ENCODE measurements around the gene S100A10.

Gene S100A10

DNA sequence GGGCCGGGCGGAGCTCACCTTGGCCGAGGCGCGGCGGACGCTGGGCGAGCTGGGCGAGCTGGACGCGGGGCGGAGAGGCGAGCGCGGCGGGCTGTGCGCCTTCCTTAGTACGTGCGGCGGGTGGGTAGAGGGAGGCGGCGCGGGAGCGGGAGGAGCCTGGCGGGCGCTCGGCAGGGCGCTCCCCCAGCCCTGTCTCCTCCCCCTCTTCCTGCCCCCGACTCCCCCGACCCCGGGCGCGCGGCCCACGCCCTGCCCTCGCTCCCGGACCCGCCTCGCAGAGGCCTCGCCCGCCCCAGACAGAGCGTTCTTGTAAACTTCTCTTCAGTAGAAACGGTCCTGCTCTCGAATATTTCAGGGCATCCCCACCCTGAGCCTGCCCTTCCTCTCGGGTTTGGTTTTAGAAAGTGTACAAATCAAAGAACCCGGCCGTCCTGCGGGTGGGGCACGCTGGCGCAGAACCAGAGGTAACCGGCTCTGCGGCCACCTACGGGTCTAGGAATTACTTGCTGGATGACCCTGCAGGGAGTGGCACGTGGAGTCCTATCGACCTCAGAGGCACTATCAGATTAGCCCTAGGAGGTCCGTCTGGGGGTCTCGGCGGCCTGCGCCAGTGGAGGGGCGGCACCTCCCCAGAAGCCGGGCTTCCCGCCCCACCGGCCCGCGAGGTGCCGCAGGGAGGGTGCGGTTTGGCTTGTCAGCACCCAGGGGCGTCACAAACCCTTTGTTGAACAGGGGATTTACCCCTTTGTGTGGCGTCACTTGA, at the start of gene S100A10:
Gene S100A10, minus strand, starts transcription at position 126 of the 763 bp plus-strand sequence. CDS start 7,629 bp downstream, outside the sequence.
- no peak for DNase-seq (ENCODE audit: low read depth)

- DNase-seq (ENCODE audit: low read depth): no peak
These were observed 48.4 kb upstream of the S100A10 start for GRCh38 chr1:152042030-152042429.

DNA sequence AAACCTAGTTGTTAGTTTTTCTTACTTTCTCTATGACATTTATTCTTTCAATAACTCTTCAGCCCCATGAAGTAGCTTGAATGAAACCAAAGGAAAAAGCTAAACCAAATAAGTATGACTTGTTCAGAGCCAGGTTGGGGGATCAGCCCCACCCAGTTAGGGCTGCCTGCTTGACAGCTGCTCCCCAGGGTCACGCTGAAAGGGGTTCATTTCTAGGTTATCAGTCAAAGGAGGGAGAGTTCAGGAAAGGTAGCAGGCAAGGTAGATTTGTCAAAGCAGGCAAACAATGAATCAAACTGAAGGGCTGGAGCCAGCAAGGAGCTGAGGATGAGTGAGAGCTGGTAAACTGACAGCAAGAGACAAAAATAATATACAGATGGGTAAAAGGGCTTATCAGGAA, 46.2 kb upstream of the S100A10 start:
- DNase-seq (ENCODE audit: low read depth): no peak

GRCh38 chr1:152039461-152039860, 45.8 kb upstream of the S100A10 start:
- no peak for DNase-seq (ENCODE audit: low read depth)

GRCh38 chr1:152038871-152039270, 45.2 kb upstream of the S100A10 start:
- DNase-seq (ENCODE audit: low read depth): no peak

- DNase-seq (ENCODE audit: low read depth): no peak
These were observed 42.9 kb upstream of the S100A10 start, which contains the start of gene S100A11 for GRCh38 chr1:152036267-152037216. Gene S100A11, minus strand, starts transcription at chr1:152037004. Its CDS starts 89 bp downstream, at chr1:152036915.

GRCh38 chr1:152035539-152036266, 42.0 kb upstream of the S100A10 start:
- no peak for DNase-seq (ENCODE audit: low read depth)

GRCh38 chr1:152034654-152035538, 41.2 kb upstream of the S100A10 start:
- DNase-seq (ENCODE audit: low read depth): no peak

DNA sequence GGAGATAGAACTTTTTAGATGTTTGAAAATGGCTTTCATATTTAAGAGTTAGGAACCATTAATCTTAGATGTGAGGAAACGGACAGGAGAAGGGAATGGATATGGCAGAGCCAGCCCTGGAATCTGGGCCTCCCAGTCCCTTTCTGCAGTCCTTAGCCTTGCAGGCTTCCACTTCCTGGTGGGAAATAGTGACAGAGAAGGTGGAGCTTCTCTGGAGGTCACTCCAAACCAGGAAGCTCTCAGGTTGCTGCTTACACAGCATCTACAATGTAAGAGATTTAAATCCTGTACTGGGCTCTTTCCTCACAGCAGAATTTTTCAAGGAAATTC, 40.6 kb upstream of the S100A10 start:
- DNase-seq (ENCODE audit: low read depth): no peak

- DNase-seq (ENCODE audit: low read depth): no peak
These were observed 36.2 kb upstream of the S100A10 start for GRCh38 chr1:152029929-152030211.

DNA sequence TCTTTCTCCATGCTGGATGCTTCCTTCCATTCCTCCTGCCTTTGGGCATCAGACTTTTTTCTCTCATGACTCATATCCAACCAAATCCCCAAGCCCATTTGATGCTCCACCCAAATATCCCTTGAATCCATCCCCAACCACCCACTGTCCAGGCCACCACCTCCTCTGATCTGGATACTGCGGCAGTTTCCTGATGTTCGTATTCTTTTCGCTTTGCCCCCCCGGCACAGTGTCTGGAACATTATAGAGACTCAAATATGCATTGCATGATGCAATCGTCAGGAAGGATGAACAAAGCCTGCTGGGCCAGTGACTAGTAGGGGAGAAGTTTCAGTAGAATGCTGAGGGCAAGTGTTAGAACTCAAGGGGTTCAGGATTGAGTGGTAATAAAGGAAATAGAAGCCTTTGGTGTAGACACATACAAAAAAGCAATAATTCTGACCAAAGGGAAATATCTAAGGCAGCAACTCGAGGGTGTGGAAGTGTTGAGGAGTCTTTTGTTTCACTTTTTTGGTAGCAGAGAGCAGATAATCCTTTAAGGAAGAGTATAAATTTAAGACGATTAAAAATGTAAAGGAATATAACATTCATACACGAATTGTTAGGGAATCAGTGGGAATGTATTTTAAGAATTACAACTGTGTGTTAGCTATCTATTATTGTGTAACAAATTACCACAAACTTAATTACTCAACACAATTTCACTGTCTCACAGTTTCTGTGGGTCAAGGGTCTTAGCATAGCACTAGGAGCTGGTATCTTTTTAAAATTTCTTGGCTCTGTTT, 35.7 kb upstream of the S100A10 start:
- DNase-seq (ENCODE audit: low read depth): no peak

GRCh38 chr1:152026895-152027294, 33.2 kb upstream of the S100A10 start:
- DNase-seq (ENCODE audit: low read depth): no peak

DNA sequence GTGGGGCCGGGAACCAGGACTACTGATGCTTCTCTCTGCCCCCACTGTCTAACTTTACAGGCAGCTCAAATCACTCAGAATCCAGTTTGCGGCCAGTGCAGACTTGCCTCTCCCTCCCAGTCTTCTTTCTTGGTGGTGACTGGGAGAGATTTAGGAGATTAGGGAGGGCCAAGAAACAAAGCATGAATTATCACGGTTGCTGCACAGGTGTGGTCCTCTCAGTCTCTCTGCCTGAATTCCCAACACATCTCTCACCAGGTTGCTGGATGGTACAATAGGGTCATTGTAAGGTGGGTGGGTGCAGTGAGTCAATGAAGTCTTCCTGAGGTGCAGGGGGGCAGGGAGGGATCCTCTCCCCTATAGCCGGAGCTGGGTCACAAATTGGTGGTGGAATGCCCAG, 30.6 kb upstream of the S100A10 start:
- no peak for DNase-seq (ENCODE audit: low read depth)

DNA sequence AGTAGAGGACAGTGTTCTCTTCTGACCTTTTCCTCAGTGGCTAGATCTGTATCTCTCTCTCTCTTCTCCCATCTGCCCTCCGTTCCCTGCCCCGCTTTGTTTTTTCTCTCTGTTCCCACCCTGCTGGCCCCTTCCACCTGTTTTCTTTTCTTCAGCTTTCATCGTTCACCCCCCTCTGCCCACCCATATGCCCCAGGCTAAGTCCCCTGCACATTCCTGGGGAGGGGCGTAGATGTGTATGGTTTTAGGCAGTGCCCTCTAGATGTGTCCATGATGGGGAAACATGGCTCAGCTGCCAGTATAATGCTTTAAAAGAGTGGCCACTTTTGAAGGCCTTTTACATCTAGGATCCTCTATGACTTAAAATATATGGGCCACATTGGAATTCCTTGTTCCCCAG, 29.6 kb upstream of the S100A10 start:
- DNase-seq (ENCODE audit: low read depth): no peak

DNA sequence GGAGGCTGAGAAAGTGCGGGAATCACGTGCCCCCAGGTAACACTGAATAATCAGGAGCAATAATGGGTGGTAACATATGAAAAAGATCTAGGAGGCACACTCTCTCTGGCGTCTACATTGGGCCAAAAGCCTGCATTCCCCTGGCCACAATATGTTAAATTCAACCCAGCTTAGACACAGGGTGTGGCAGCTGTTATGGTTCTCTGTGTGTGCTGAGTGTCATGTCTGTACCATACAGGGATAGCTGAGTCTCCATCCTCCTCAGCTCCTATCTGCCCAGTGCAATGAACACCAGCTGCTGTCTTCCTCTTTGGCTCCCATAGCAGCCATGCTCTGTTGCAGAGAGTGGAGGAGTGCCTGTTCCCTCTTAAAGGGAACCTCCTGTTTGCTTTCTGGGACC, 28.8 kb upstream of the S100A10 start:
- no peak for DNase-seq (ENCODE audit: low read depth)

GRCh38 chr1:152021569-152021968, 27.9 kb upstream of the S100A10 start:
- DNase-seq (ENCODE audit: low read depth): no peak

DNA sequence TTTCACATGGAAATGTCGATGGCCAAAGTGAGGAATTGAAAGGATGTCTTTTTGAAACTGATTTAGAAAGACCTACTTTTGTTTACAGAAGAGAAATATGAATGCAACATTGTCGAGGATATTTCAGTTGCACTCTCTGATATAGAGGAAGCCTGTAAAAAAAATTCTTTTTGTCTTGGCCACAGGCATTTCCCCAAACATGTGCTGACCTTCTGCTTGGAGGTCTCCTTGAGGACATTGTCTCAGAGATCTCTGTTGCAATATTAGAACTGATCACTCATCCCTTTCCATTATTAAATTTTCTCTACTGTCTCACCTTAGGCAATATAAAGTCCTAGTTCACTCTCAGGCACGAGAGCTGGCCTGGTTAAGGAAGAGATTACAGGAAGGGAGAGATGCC, 27.2 kb upstream of the S100A10 start:
- no peak for DNase-seq (ENCODE audit: low read depth)

- DNase-seq (ENCODE audit: low read depth): no peak
These were observed 24.9 kb upstream of the S100A10 start for GRCh38 chr1:152018537-152018936.

- DNase-seq (ENCODE audit: low read depth): no peak
These were observed 22.1 kb upstream of the S100A10 start for GRCh38 chr1:152015766-152016165.

DNA sequence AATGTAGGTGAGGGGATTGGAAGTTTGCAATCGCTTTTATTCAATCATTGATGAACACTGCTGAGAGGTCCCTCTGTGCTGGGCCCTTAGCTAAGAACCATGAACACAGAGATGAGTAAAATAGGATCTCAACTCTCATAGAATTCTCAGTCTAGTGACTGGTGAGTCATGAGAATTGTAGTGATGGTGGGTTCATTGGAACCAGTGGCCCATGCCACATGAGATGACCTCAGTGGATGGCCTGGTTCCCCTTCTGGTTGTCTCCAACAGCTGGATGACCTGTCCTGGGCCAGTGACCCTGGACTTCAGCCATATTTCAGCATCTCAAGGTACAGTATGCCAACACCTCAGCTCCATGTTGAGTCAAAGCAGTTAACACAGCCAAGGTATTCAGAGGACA, 21.3 kb upstream of the S100A10 start:
- no peak for DNase-seq (ENCODE audit: low read depth)

Data from GM04503 (cell line).